Tibial artery (tissue), 4 donors: ENCODE results near the gene NAT14.
"Not testable (repeated sequence)": the region's sequence is repeated elsewhere in the genome, so short reads cannot be mapped to it uniquely, and the experiment has no call there.

Source experiments
- DNase-seq, 2 donors: peaks; one replicate each; pipeline ENCODE4 v3.0.0-alpha.2; 2019
- H3K27ac ChIP-seq, 2 donors: fragments of 200-600 bp; sonication (generic) in 1 of 2; 1 replicate in 1 of 2; 2 replicates in 1 of 2; pipeline ENCODE4 v1.5.1; 2018 to 2019; ENCODE audit warnings: mild to moderate bottlenecking in 1 of 2
- H3K27me3 ChIP-seq, 2 donors: fragments of 200-600 bp; sonication (generic) in 1 of 2; one replicate each; pipeline versions ENCODE4 v1.5.1 to v1.6.0; 2016 to 2019
- H3K36me3 ChIP-seq, 3 donors: fragments of 200-600 bp; sonication (generic) in 2 of 3; one replicate each; pipeline ENCODE4 v1.5.1; 2016 to 2019; ENCODE audit warnings: mild to moderate bottlenecking in 2 of 3
- H3K4me1 ChIP-seq, 4 donors: fragments of 200-600 bp; sonication (generic) in 2 of 4; 1 replicate in 3 of 4; 2 replicates in 1 of 4; pipeline ENCODE4 v1.5.1; 2016 to 2019
- H3K4me3 ChIP-seq, 2 donors: fragments of 200-600 bp; sonication (generic) in 1 of 2; 1 replicate in 1 of 2; 2 replicates in 1 of 2; pipeline ENCODE4 v1.5.1; 2018 to 2019; ENCODE audit warnings: mild to moderate bottlenecking in 2 of 2
- H3K9me3 ChIP-seq, 3 donors: fragments of 200-600 bp; sonication (generic) in 1 of 3; one replicate each; pipeline ENCODE4 v1.5.1; 2016 to 2019
- intact Hi-C: fragments of 100-400 bp; cut with DNase I; formaldehyde crosslinking; loops from one replicate; pipeline ENCODE4 v1.15.0; 2023; ENCODE audit warnings: low total_unique reads
- TF ChIP-seq, protein P1 (sequence below), 2 experiments: fragments of 200-600 bp in 1 of 2; fragments of 450-650 bp in 1 of 2; IDR thresholded peaks; one replicate each; pipeline ENCODE4 v1.5.1; 2017 to 2019; ENCODE audit warnings: antibody characterized with exemption in 2 of 2, mild to moderate bottlenecking in 1 of 2, moderate library complexity in 1 of 2

Gene NAT14

DNA sequence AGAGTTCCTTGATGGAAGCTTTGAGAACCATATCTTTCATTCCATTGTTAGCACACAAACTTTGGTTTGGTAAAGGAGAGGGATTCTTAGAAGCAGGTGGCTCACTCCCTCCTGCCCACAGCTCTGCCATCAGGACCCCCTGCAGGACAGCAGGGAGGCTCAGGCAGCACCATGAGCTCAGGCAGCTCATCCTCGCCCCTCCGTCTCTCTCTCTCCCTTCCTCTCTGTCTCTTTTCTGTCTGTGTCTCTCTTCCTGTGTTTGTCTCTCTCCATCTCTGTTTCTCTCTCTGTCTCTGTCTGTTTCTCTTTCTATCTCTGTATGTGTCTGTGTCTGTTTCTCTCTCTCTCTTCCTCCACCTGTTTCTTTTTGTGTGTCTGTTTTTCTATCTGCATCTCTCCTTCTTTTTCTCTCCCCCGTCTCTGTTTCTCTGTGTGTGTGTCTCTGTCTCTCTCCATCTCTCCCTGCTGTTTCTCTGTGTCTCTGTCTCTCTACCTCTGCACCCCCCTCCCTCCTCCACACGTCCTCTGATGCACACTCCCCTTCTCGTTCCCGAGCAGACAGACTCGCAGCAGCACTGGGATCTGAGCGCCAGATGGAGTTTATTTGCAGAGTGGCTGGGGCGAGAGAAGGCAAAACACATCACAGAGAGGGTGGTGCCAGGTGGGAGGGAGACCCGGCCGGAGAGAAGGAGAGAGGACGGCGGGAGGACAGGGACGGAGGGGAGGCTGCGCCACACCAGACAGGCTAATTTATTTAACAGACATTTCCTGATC is 43.2 kb downstream of the NAT14 start:
- Histone ChIP-seq H3K27ac (no peak overlapping the region), H3K9me3 (no peaks in the 10 kb centered on the region), H3K27me3 (peaks cover 0 to 59% of the 10 kb centered on the region in 2 donors), H3K36me3 (no peaks in the 10 kb centered on the region), H3K4me1 (peaks cover 0 to 3% (median 0%) of the 10 kb centered on the region in 4 donors), H3K4me3 (no peak overlapping the region)
- TF ChIP-seq, protein P1, sequence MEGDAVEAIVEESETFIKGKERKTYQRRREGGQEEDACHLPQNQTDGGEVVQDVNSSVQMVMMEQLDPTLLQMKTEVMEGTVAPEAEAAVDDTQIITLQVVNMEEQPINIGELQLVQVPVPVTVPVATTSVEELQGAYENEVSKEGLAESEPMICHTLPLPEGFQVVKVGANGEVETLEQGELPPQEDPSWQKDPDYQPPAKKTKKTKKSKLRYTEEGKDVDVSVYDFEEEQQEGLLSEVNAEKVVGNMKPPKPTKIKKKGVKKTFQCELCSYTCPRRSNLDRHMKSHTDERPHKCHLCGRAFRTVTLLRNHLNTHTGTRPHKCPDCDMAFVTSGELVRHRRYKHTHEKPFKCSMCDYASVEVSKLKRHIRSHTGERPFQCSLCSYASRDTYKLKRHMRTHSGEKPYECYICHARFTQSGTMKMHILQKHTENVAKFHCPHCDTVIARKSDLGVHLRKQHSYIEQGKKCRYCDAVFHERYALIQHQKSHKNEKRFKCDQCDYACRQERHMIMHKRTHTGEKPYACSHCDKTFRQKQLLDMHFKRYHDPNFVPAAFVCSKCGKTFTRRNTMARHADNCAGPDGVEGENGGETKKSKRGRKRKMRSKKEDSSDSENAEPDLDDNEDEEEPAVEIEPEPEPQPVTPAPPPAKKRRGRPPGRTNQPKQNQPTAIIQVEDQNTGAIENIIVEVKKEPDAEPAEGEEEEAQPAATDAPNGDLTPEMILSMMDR (IDR thresholded peaks at IDR 0.05) = no peak
- intact Hi-C loops = no loop called here
- no peak for DNase-seq

DNA sequence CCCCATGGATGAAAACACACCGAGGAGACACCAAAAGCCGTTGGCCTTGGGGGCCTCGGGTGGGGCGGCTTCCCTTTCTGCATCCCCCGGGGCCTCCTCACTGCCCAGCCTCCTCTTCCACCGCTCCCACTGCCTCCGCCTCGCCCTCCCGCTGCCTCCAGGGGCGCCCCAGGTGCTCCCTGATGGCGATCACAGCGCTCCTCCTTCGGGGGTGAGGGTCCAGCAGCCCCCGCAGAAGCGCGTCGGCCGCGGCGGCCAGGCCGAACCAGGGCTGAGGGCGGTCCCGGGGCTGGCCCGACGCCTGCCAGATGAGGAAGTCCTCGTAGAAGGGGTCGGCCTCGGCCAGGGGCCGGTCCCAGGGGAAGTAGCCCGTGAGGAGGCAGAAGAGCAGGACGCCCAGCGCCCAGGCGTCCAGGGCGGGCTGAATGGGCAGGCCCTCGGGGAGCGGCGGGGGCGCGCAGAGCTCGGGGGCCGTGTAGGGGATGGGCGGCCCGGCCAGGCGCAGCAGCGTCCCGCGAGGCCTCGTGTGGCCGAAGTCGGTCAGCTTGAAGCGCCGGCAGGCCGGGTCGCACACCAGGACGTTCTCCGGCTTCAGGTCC is 44.7 kb downstream of the NAT14 start:
- Histone ChIP-seq H3K9me3 (no peaks in the 10 kb centered on the region), H3K4me3 (no peak overlapping the region), H3K36me3 (no peaks in the 10 kb centered on the region), H3K27me3 (peaks cover 0 to 51% of the 10 kb centered on the region in 2 donors), H3K4me1 (peaks cover 0 to 3% (median 0%) of the 10 kb centered on the region in 4 donors), H3K27ac (no peak overlapping the region)
- intact Hi-C loops = no loop called here
- TF ChIP-seq, protein P1 (IDR thresholded peaks at IDR 0.05) = no peak
- DNase-seq = no peak

DNA sequence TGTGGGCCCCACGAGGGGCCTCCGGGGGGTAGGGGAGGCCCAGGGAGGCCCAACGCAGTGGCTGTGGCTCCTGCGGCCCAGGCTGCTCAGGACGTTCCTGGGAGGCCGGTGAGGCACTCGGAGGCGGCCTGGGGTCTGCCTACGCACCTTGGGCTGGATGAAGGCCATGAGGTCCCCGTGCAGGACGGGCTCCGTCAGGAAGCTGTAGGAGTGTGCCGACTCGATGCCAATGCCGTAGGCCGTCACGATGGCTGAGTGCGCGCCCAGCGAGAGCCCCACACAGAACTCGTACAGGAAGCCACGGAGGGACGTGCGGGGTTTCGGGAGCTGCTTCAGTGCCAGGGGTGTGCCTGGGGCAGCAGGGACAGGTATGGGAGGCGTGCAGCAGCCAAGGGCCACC is 46.0 kb downstream of the NAT14 start:
- TF ChIP-seq, protein P1 (IDR thresholded peaks at IDR 0.05) = no peak
- no peak for DNase-seq
- H3K4me1 ChIP-seq = peaks cover 0 to 3% (median 0%) of the 10 kb centered on the region in 4 donors
- peaks cover 0 to 41% of the 10 kb centered on the region in 2 donors for H3K27me3 ChIP-seq
- H3K9me3 ChIP-seq = no peaks in the 10 kb centered on the region
- no peaks in the 10 kb centered on the region for H3K36me3 ChIP-seq
- no peak overlapping the region for H3K4me3 ChIP-seq
- intact Hi-C loops = no loop called here
- no peak overlapping the region for H3K27ac ChIP-seq

DNA sequence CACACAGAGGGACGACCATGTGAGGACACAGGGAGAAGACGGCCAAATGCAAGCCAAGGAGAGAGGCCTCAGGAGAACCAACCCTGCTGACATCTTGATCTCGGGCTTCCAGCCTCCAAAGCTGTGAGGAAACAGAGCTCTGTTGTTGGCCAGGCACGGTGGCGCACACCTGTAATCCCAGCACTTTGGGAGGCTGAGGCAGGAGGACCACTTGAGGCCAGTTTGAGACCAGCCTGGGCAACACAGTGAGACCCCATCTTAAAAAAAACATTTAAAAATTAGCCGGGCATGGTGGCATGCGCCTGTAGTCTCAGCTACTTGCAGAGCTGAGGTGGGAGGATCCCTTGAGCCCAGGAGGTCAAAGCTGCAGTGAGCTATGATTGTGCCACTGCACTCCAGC is 49.3 kb downstream of the NAT14 start:
- H3K27ac ChIP-seq, H3K36me3 ChIP-seq, DNase-seq, intact Hi-C loops, H3K4me1 ChIP-seq, H3K4me3 ChIP-seq, H3K9me3 ChIP-seq: not testable (repeated sequence)
- H3K27me3 ChIP-seq = peaks cover 0 to 47% of the 10 kb centered on the region in 2 donors

DNA sequence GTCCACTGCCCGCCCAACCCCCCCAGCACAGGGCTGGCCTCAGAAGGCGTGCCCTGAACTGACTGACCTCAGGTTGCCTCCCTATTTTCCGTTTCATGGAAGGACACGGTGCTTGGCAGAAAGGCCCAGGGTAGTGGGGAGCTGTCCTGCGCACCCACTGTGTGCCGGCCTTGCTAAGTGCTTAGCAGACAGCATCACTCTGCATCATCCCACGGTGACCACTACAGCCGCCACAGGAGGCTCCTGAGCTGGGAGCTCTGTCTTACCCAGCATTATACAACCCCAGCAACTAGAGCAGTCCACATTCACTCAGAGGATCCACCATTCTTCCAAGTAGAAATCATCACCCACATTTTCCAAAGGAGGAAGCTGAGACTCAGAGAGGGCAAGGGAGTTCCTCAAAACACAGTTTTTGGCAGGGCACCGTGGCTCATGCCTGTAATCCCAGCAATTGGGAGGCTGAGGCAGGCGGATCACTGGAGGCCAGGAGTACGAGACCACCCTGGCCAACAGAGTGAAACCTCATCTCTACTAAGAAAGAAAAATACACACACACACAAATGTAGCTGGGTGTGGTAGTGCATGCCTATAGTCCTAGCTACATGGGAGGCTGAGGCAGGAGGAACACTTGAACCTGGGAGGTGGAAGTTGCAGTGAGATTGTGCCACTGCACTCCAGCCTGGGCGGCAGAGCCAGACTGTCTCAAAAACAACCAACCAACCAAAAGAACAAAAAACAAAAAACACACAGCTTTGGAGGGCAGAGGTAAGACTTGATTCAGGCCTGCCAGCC is 50.4 kb downstream of the NAT14 start:
- peaks cover 0 to 37% of the 10 kb centered on the region in 2 donors for H3K27me3 ChIP-seq
- TF ChIP-seq, protein P1 (IDR thresholded peaks at IDR 0.05) = no peak
- H3K9me3 ChIP-seq = no peaks in the 10 kb centered on the region
- no peak overlapping the region for H3K4me3 ChIP-seq
- no peak overlapping the region for H3K27ac ChIP-seq
- H3K36me3 ChIP-seq = no peaks in the 10 kb centered on the region
- intact Hi-C loops = no loop called here
- DNase-seq = no peak
- no peaks in the 10 kb centered on the region for H3K4me1 ChIP-seq

DNA sequence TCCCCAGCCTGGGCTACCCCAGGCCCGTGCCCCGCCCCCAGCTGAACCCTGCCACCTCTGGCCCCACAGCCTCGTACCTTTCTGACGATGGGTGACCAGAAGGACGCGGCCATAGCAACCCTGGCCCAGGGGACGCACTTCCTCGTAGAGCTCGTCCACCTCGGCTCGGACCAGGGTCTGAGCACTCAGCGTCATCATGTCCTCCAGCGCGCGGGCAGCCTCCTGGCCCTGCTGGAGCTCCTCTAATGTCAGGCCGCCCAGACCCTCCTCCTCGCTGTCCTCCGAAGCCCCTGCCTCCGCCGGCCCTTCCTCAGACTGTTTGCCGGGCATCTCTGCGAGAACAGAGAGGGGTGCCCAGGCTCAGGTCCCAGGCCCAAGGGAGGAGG is 51.0 kb downstream of the NAT14 start:
- Histone ChIP-seq H3K27me3 (peaks cover 0 to 39% of the 10 kb centered on the region in 2 donors), H3K9me3 (no peaks in the 10 kb centered on the region), H3K4me3 (no peak overlapping the region), H3K27ac (no peak overlapping the region), H3K4me1 (no peaks in the 10 kb centered on the region), H3K36me3 (no peaks in the 10 kb centered on the region)
- TF ChIP-seq, protein P1 (IDR thresholded peaks at IDR 0.05) = no peak
- no peak for DNase-seq
- intact Hi-C loops = no loop called here
